H1 (cell line): ENCODE results near the gene OPA3. TPM values are rescaled to one million over a fixed set of nuclear protein-coding genes. Genes with fewer than 3 reads are reported as not detected.

ENCODE experiments used
- CTCF ChIA-PET: fragments of 300-600 bp; sonication (Branson Sonifier 250); formaldehyde crosslinking; loops from one replicate; lab custom pipeline; 2021; ENCODE audit not compliant: partially characterized antibody; lab: Charles Lee
- POLR2A ChIA-PET: fragments of 300-600 bp; sonication (Branson Sonifier 250); formaldehyde crosslinking; loops from one replicate; lab custom pipeline; 2021; ENCODE audit warnings: inconsistent platforms; ENCODE audit not compliant: partially characterized antibody; lab: Charles Lee
- DNase-seq, 2 experiments: peaks; one replicate each; pipeline versions ENCODE4 v3.0.0 to v3.0.0-alpha.2; 2010 to 2022; ENCODE audit warnings: low spot score in 2 of 2, low read depth in 1 of 2, mixed read lengths in 1 of 2
- FAIRE-seq: peaks from 2 replicates; lab custom pipeline; 2011; peaks lifted over from hg19 to GRCh38; lab: Jason Lieb, UNC
- H2AFZ ChIP-seq: 2 replicates; pipeline ENCODE4 v1.8.1; 2012; ENCODE audit warnings: low read length, inconsistent platforms
- H2AK5ac ChIP-seq: 2 replicates; pipeline ENCODE4 v1.6.1; 2013; ENCODE audit warnings: low read depth, low read length
- H2BK120ac ChIP-seq: replicated peaks from 2 replicates; pipeline ENCODE3; 2013; ENCODE audit warnings: low read depth, low read length, inconsistent platforms
- H2BK12ac ChIP-seq: 2 replicates; pipeline ENCODE4 v1.6.1; 2013; ENCODE audit warnings: low read depth, low read length
- H2BK15ac ChIP-seq: 2 replicates; pipeline ENCODE4 v1.6.1; 2013; ENCODE audit warnings: low read length
- H2BK20ac ChIP-seq: 2 replicates; pipeline ENCODE4 v1.6.1; 2013; ENCODE audit warnings: low read length
- H2BK5ac ChIP-seq: 2 replicates; pipeline ENCODE4 v1.6.1; 2013; ENCODE audit warnings: low read depth, low read length
- H3K14ac ChIP-seq: 2 replicates; pipeline ENCODE4 v1.6.1; 2013; ENCODE audit warnings: inconsistent platforms; ENCODE audit not compliant: insufficient read length
- H3K18ac ChIP-seq: 2 replicates; pipeline ENCODE4 v1.6.1; 2013; ENCODE audit warnings: low read length; ENCODE audit errors: extremely low read depth
- H3K23ac ChIP-seq: 2 replicates; pipeline ENCODE4 v1.6.1; 2013; ENCODE audit warnings: inconsistent platforms; ENCODE audit not compliant: insufficient read length
- H3K23me2 ChIP-seq: 2 replicates; pipeline ENCODE4 v1.6.1; 2013; ENCODE audit warnings: low read depth, low read length
- H3K27ac ChIP-seq: 2 replicates; pipeline ENCODE4 v1.6.1; 2011; ENCODE audit warnings: low read depth, low read length, inconsistent platforms
- H3K27me3 ChIP-seq, 4 experiments: replicated peaks in 1 of 4; 1 replicate in 1 of 4; 2 replicates in 3 of 4; pipeline versions ENCODE4 v1.6.1 to v1.8.1; 2011 to 2013; ENCODE audit warnings: low read length in 3 of 4, mild to moderate bottlenecking in 3 of 4, inconsistent platforms in 2 of 4, mixed read lengths in 2 of 4, moderate library complexity in 1 of 4; ENCODE audit not compliant: control insufficient read depth in 3 of 4, insufficient read depth in 3 of 4; ENCODE audit errors: extremely low read depth in 1 of 4
- H3K36me3 ChIP-seq, 4 experiments: 2 replicates each; pipeline versions ENCODE4 v1.6.1 to v1.8.1; 2011 to 2013; ENCODE audit warnings: mild to moderate bottlenecking in 4 of 4, low read length in 3 of 4, moderate library complexity in 2 of 4, control low read depth in 1 of 4, inconsistent platforms in 1 of 4; ENCODE audit not compliant: insufficient read depth in 4 of 4, control insufficient read depth in 2 of 4
- H3K4ac ChIP-seq: replicated peaks from 2 replicates; pipeline ENCODE3; 2013; ENCODE audit warnings: low read length, low read depth, mixed read lengths, inconsistent platforms; ENCODE audit not compliant: insufficient read length
- H3K4me1 ChIP-seq, 4 experiments: replicated peaks in 1 of 4; 1 replicate in 1 of 4; 2 replicates in 3 of 4; pipeline versions ENCODE4 v1.6.1 to v1.8.1; 2011 to 2013; ENCODE audit warnings: low read length in 3 of 4, inconsistent platforms in 2 of 4, mixed read lengths in 1 of 4; ENCODE audit not compliant: insufficient read depth in 4 of 4, control insufficient read depth in 3 of 4
- H3K4me2 ChIP-seq, 2 experiments: 2 replicates each; pipeline versions ENCODE4 v1.6.1 to v1.8.1; 2011 to 2013; ENCODE audit warnings: low read depth in 2 of 2, low read length in 2 of 2, control low read depth in 1 of 2, inconsistent platforms in 1 of 2, mild to moderate bottlenecking in 1 of 2; ENCODE audit not compliant: insufficient read depth in 1 of 2
- H3K4me3 ChIP-seq, 4 experiments: fragments of 200-600, 300-600 bp in 1 of 4; sonication (generic), shearing (Covaris generic), sonication (Bioruptor Twin) in 1 of 4; 2 replicates each; pipeline versions ENCODE4 v1.5.1 to v1.8.1; 2011 to 2016; ENCODE audit warnings: low read length in 4 of 4, low read depth in 3 of 4, control low read depth in 2 of 4, inconsistent platforms in 2 of 4, mild to moderate bottlenecking in 2 of 4, mixed read lengths in 1 of 4, moderate library complexity in 1 of 4; ENCODE audit not compliant: insufficient read depth in 2 of 4; ENCODE audit errors: extremely low read depth in 1 of 4
- H3K56ac ChIP-seq: replicated peaks from 2 replicates; pipeline ENCODE3; 2013; ENCODE audit warnings: low read depth, mild to moderate bottlenecking, mixed read lengths, low read length, inconsistent platforms; ENCODE audit not compliant: insufficient read length
- H3K79me1 ChIP-seq: 2 replicates; pipeline ENCODE4 v1.6.1; 2013; ENCODE audit warnings: low read depth, low read length, control low read depth
- H3K79me2 ChIP-seq, 2 experiments: 2 replicates each; pipeline versions ENCODE4 v1.6.1 to v1.8.1; 2012 to 2013; ENCODE audit warnings: low read length in 2 of 2, mild to moderate bottlenecking in 2 of 2, inconsistent platforms in 1 of 2; ENCODE audit not compliant: insufficient read depth in 2 of 2, control insufficient read depth in 1 of 2
- H3K9ac ChIP-seq, 4 experiments: replicated peaks in 1 of 4; 1 replicate in 1 of 4; 2 replicates in 3 of 4; pipeline versions ENCODE4 v1.6.1 to v1.8.1; 2011 to 2013; ENCODE audit warnings: low read depth in 3 of 4, low read length in 3 of 4, control low read depth in 2 of 4, mild to moderate bottlenecking in 2 of 4, moderate library complexity in 2 of 4, inconsistent platforms in 1 of 4; ENCODE audit errors: extremely low read depth in 1 of 4
- H3K9me3 ChIP-seq, 2 experiments: 2 replicates each; pipeline versions ENCODE4 v1.6.1 to v1.8.1; 2012 to 2013; ENCODE audit warnings: mild to moderate bottlenecking in 2 of 2, moderate library complexity in 2 of 2, control low read depth in 1 of 2, inconsistent platforms in 1 of 2, low read depth in 1 of 2, low read length in 1 of 2, mixed read lengths in 1 of 2; ENCODE audit not compliant: insufficient read depth in 2 of 2
- H4K20me1 ChIP-seq, 2 experiments: replicated peaks in 1 of 2; 2 replicates each; pipeline versions ENCODE3 to v1.8.1; 2011 to 2013; ENCODE audit warnings: inconsistent platforms in 2 of 2, low read length in 2 of 2, mild to moderate bottlenecking in 1 of 2; ENCODE audit not compliant: insufficient read depth in 2 of 2, control insufficient read depth in 1 of 2
- H4K5ac ChIP-seq: 2 replicates; pipeline ENCODE4 v1.6.1; 2013; ENCODE audit warnings: low read length, low read depth, mixed read lengths, inconsistent platforms; ENCODE audit not compliant: insufficient read length
- H4K8ac ChIP-seq: 2 replicates; pipeline ENCODE4 v1.8.0; 2013; ENCODE audit warnings: mild to moderate bottlenecking, moderate library complexity, low read length, inconsistent platforms; ENCODE audit not compliant: insufficient read depth; ENCODE audit errors: extremely low read depth
- H4K91ac ChIP-seq: replicated peaks from 2 replicates; pipeline ENCODE3; 2013; ENCODE audit warnings: low read length, mixed read lengths, inconsistent platforms; ENCODE audit not compliant: insufficient read length
- CBX5 ChIP-seq: fragments of 300-800, 300-1000 bp; sonication (generic); IDR thresholded peaks from 2 replicates; pipeline ENCODE4 v1.7.1; 2016; ENCODE audit warnings: antibody characterized with exemption, low read length, low read depth
- CREB1 ChIP-seq: IDR thresholded peaks from 2 replicates; pipeline ENCODE4 v1.6.1; 2012; ENCODE audit warnings: inconsistent platforms
- EGR1 ChIP-seq: IDR thresholded peaks from 2 replicates; pipeline ENCODE4 v1.6.1; 2011; ENCODE audit warnings: low read depth, low read length, borderline replicate concordance
- POLR2AphosphoS5 ChIP-seq: IDR thresholded peaks from 2 replicates; pipeline ENCODE4 v1.6.1; 2011; ENCODE audit warnings: low read depth, low read length
- RBBP5 ChIP-seq: IDR thresholded peaks from 2 replicates; pipeline ENCODE4 v1.7.1; 2012; ENCODE audit warnings: low read depth, mild to moderate bottlenecking, inconsistent platforms, low read length, moderate library complexity, borderline replicate concordance
- RXRA ChIP-seq: IDR thresholded peaks from 2 replicates; pipeline ENCODE4 v1.6.1; 2011; ENCODE audit warnings: low read depth, mild to moderate bottlenecking, low read length, moderate library complexity; ENCODE audit not compliant: insufficient read depth
- SP1 ChIP-seq: IDR thresholded peaks from 2 replicates; pipeline ENCODE4 v1.6.1; 2011; ENCODE audit warnings: low read depth, low read length
- SRF ChIP-seq: IDR thresholded peaks from 2 replicates; pipeline ENCODE4 v1.6.1; 2011; ENCODE audit warnings: mild to moderate bottlenecking, low read depth, low read length, moderate library complexity
- SUZ12 ChIP-seq: fragments of 200-600 bp; sonication (generic); IDR thresholded peaks from 2 replicates; pipeline ENCODE4 v1.6.1; 2012; ENCODE audit warnings: mild to moderate bottlenecking, inconsistent platforms, low read length, moderate library complexity, mixed read lengths
- TAF1 ChIP-seq: IDR thresholded peaks from 2 replicates; pipeline ENCODE4 v1.6.1; 2011; ENCODE audit warnings: mild to moderate bottlenecking, low read depth, low read length
- TAF7 ChIP-seq: optimal IDR thresholded peaks from 2 replicates; pipeline ENCODE3; 2011; ENCODE audit warnings: low read depth, mild to moderate bottlenecking, inconsistent platforms, low read length, moderate library complexity, borderline replicate concordance
- WGBS, 2 experiments: shearing (Covaris generic) in 1 of 2; methylation state at CpG; one replicate each; pipeline versions ENCODE4 v1.1.6 to v1.1.7; 2013 to 2015; ENCODE audit warnings: low lambda C conversion rate in 2 of 2, mixed read lengths in 2 of 2, inconsistent platforms in 1 of 2, low coverage in 1 of 2, missing lambda C conversion rate in 1 of 2; ENCODE audit not compliant: insufficient replicate concordance in 2 of 2, insufficient coverage in 1 of 2, insufficient read length in 1 of 2; ENCODE audit errors: extremely low coverage in 1 of 2, missing lambda C conversion rate in 1 of 2; 5-methylcytosine and 5-hydroxymethylcytosine counted together
- polyA plus RNA-seq, 7 experiments: library from polyadenylated mRNA; depleted of rRNA in 3 of 7; stranded (reverse) in 5 of 7; unstranded in 2 of 7; fragments of >200 nt in 5 of 7; fragments of 200-250 nt in 2 of 7; gene quantifications; 1 replicate in 5 of 7; 2 replicates in 1 of 7; 4 replicates in 1 of 7; pipeline versions ENCODE4 v1.2.1 to v1.2.3, GENCODE V29; 2011 to 2013; ENCODE audit warnings: missing spikeins in 2 of 7, mixed read lengths in 2 of 7
- total RNA-seq: library from RNA; stranded (reverse); fragmentation: NEBNext Ultra II Directional; extraction: Animal tissue kit (Norgen Biotek cat#: 25700); gene quantifications from 2 replicates; pipeline ENCODE4 v1.2.1, GENCODE V29; 2021
- TF ChIP-seq, protein P1 (sequence below): IDR thresholded peaks from 2 replicates; pipeline ENCODE4 v1.6.1; 2012; ENCODE audit warnings: inconsistent platforms

Gene OPA3
- total and polyA plus RNA-seq, 2 of the 8 experiments (the other 6 are each of a cell fraction or from before 2014, with no cell fraction given), result 12.5 to 14.5 TPM

DNA sequence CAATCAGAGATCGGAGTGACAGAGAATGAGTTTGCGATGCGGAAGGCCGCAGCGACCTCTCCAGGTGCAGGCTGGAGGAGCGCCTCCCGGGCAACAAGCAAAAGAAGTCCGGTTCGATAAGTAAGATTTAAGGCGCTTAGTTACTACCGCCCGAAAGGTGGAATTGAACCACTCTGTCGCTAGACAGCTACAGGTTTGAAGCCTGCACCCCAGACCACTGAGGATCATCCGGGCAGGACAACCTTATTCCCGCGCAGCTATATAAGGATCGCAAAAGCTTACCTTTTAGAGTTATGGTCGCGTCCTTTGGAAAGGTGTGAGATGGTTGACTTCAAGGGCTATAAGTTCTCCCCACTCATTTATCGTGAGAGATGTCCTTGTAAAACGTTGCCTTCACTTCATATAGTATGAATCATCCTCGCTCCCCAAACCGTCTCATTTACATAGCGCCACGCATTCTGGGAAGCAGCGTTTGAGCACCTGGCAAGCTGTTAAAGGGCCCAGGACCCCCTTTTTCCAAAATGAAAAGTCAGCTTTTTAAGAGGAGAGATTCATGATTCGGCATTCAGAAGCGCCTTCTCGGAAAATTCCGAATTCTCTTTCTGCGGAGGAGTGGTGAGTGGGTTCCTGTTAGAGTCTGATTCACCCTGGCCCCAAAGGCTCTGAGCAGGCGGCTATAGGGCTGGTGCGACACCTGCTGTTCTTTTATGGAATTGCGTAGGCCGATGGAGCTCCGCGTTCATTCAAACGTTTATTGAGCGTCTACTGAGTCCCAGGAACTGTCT, 106.0 kb downstream of the OPA3 start:
- H2AFZ ChIP-seq, result peak overlapping the region; percentile 95
- H4K8ac ChIP-seq, result no peak overlapping the region
- H3K23me2 ChIP-seq, result peaks cover 4% of the 10 kb centered on the region
- ChIA-PET CTCF (interaction anchor here (0.6 to 32.9 kb wide), 39 partner anchors 10 to 195 kb away, joined by 3 to 760 read pairs (median 4); partner anchors contain the start of genes ERCC1, FOSB and PPP1R13L), POLR2A (interaction anchor here (0.6 to 5.7 kb wide), 23 partner anchors 11 to 1501 kb away, joined by 3 to 52 read pairs (median 3); partner anchors contain the start of genes ERCC1, FOSB and PPM1N)
- peak overlapping the region; percentile 72 for H2BK5ac ChIP-seq
- no peak overlapping the region for H3K4ac ChIP-seq
- no peaks in the 10 kb centered on the region for H4K20me1 ChIP-seq
- peak overlapping the region; percentile 80 for H3K56ac ChIP-seq
- peaks cover 2 to 5% (median 3%) of the 10 kb centered on the region in 4 experiments for H3K4me1 ChIP-seq
- peak overlapping the region; percentile 41; the same call in 1 of the 2 replicates for H2BK12ac ChIP-seq
- no peaks in the 10 kb centered on the region for H3K79me2 ChIP-seq
- peak overlapping the region; percentile 21 to 82 for H3K4me2 ChIP-seq
- DNase-seq (peak in 1 of 2 experiments; percentile 94), FAIRE-seq (peak; percentile 97)
- H3K27me3 ChIP-seq, result no peaks in the 10 kb centered on the region; a peak in 2 of 7 replicates
- no peak overlapping the region for H2BK20ac ChIP-seq
- no peaks in the 10 kb centered on the region for H3K9me3 ChIP-seq
- H3K14ac ChIP-seq, result no peak overlapping the region
- no peaks in the 10 kb centered on the region for H3K79me1 ChIP-seq
- 2% methylated on average over 39 of the region's 39 CpGs; no CpG with 5 or more reads in 1 of the 2 experiments for WGBS, 2 experiments
- H2AK5ac ChIP-seq, result no peak overlapping the region
- no peak overlapping the region; the same call in 1 of the 2 replicates for H3K18ac ChIP-seq
- H3K23ac ChIP-seq, result no peak overlapping the region
- H2BK15ac ChIP-seq, result no peak overlapping the region
- H3K27ac ChIP-seq, result peak overlapping the region; percentile 97
- peak overlapping the region; percentile 52 to 99 (median 92) for H3K9ac ChIP-seq
- no peaks in the 10 kb centered on the region for H3K36me3 ChIP-seq
- no peak overlapping the region for H4K91ac ChIP-seq
- no peak overlapping the region for H4K5ac ChIP-seq
- no peak overlapping the region for H2BK120ac ChIP-seq
- H3K4me3 ChIP-seq, result peak overlapping the region; percentile 44 to 82 (median 75); a peak in 7 of 8 replicates
- peak; percentile 63 for TF ChIP-seq CREB1
- no peak for TF ChIP-seq RXRA
- TF ChIP-seq EGR1, result no peak
- TF ChIP-seq SP1, result 0 out of 2 replicates have a peak, but pooled peaks have one; percentile 21
- TF ChIP-seq CBX5, result no peak
- TF ChIP-seq, protein P1, sequence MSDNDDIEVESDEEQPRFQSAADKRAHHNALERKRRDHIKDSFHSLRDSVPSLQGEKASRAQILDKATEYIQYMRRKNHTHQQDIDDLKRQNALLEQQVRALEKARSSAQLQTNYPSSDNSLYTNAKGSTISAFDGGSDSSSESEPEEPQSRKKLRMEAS, result no peak
- TF ChIP-seq SRF, result no peak
- peak; percentile 35; the same call in 1 of the 2 replicates for TF ChIP-seq RBBP5
- peak; percentile 56; the same call in 1 of the 2 replicates for TF ChIP-seq TAF1
- TF ChIP-seq POLR2AphosphoS5, result no peak
- TF ChIP-seq SUZ12, result no peak
- peak; percentile 87 for TF ChIP-seq TAF7
